ENCODE measurements around the gene CUX1. TPM values are rescaled to one million over a fixed set of nuclear protein-coding genes. Genes with fewer than 3 reads are reported as not detected.

Gene CUX1
- total and polyA plus RNA-seq, 10 of the 15 experiments (the other 5 are each of a cell fraction or from before 2014, with no cell fraction given), result 6.1 to 48.6 (median 25.9) TPM

GRCh38 chr7:102190776-102191350, 373.4 kb downstream of the CUX1 start:
- Histone ChIP-seq H3K9ac (ENCODE audit: control insufficient read depth, insufficient read depth, low read length) (no peak overlapping the region), H3K9me3 (replicated peaks; ENCODE audit: control insufficient read depth, insufficient read depth, low read length) (no peaks in the 10 kb centered on the region), H3K79me2 (ENCODE audit: control insufficient read depth, insufficient read depth, low read length) (no peaks in the 10 kb centered on the region), H4K20me1 (ENCODE audit: control insufficient read depth, insufficient read depth) (no peaks in the 10 kb centered on the region), H3K4me2 (ENCODE audit: control insufficient read depth, insufficient read depth) (no peak overlapping the region), H3K36me3 (ENCODE audit: control insufficient read depth in 2 of 2, insufficient read depth in 2 of 2, low read length in 1 of 2) (peaks cover 11 to 12% of the 10 kb centered on the region in 2 experiments; a peak in 3 of 4 replicates), H3K27ac (ENCODE audit: control insufficient read depth, insufficient read depth) (no peak overlapping the region), H3K4me3 (no peak overlapping the region), H3K27me3 (replicated peaks in 1 of 2; ENCODE audit: control insufficient read depth in 2 of 2, insufficient read depth in 2 of 2, low read length in 1 of 2) (no peaks in the 10 kb centered on the region), H2AFZ (ENCODE audit: control insufficient read depth, low read depth, low read length) (no peak overlapping the region), H3K4me1 (ENCODE audit: control insufficient read depth, insufficient read depth, low read length) (no peaks in the 10 kb centered on the region)
- SMC1A ChIA-PET (ENCODE audit: uncharacterized antibody, unreplicated experiment), result interaction anchor here (1.3 kb wide), 1 partner anchor 12 kb away, joined by 3 read pairs; no protein-coding TSS in a partner anchor
- intact Hi-C loops (cut with micrococcal nuclease; ENCODE audit: unreplicated experiment), result no loop called here
- 90% methylated on average over 13 of the region's 13 CpGs for WGBS (ENCODE audit: insufficient coverage, insufficient replicate concordance, low lambda C conversion rate, missing lambda C conversion rate)
- POLR2A ChIA-PET, result no interaction called here
- no peak for TF ChIP-seq BACH1 (IDR thresholded peaks at IDR 0.05; ENCODE audit: borderline replicate concordance)
- no peak for TF ChIP-seq TCF12 (IDR thresholded peaks at IDR 0.05; ENCODE audit: low read depth, low read length)
- TF ChIP-seq SMARCA5 (IDR thresholded peaks at IDR 0.05), result no peak
- TF ChIP-seq IKZF2 (IDR thresholded peaks at IDR 0.05), result no peak
- TF ChIP-seq EGR1 (IDR thresholded peaks at IDR 0.05; ENCODE audit: borderline replicate concordance in 1 of 2, low read depth in 2 of 2, low read length in 2 of 2), result no peak
- TF ChIP-seq BCL11A (IDR thresholded peaks at IDR 0.05; ENCODE audit: low read depth, low read length), result no peak
- no peak for TF ChIP-seq ZNF217 (IDR thresholded peaks at IDR 0.05)
- no TSS peak for BruUV-seq (replicated peaks)
- in situ Hi-C loops (cut with MboI), result no loop called here
- no peak for ATAC-seq
- no peak for FAIRE-seq
- no peak for DNase-seq (ENCODE audit: low read depth, low spot score)
- RAD21 ChIA-PET (ENCODE audit: unreplicated experiment), result interaction anchor here (1.0 kb wide), 1 partner anchor 332 kb away, joined by 3 read pairs; no protein-coding TSS in a partner anchor
- CTCF ChIA-PET, result no interaction called here
